HG02870 (cell line): ENCODE data around the gene GALNT17.
"Not testable (repeated sequence)": the region's sequence is repeated elsewhere in the genome, so short reads cannot be mapped to it uniquely, and the experiment has no call there.

Experiments used
- ATAC-seq: cut with Tn5 transposase; IDR thresholded peaks from one replicate; pipeline ENCODE4 v1.9.1; 2021; ENCODE audit warnings: mild to moderate bottlenecking, moderate library complexity; ENCODE audit not compliant: unreplicated experiment

Gene GALNT17

GRCh38 chr7:71157757-71158156 is 25.8 kb downstream of the GALNT17 start:
- no peak for ATAC-seq

GRCh38 chr7:71165708-71166107 is 33.8 kb downstream of the GALNT17 start:
- ATAC-seq, result no peak

GRCh38 chr7:71171476-71171875 is 39.5 kb downstream of the GALNT17 start:
- no peak for ATAC-seq

- no peak for ATAC-seq
Measured at GRCh38 chr7:71173955-71174354, 42.0 kb downstream of the GALNT17 start.

GRCh38 chr7:71182438-71182935 is 50.5 kb downstream of the GALNT17 start:
- ATAC-seq, result no peak

- ATAC-seq, result no peak
Measured at GRCh38 chr7:71184136-71184535, 52.2 kb downstream of the GALNT17 start.

- ATAC-seq, result no peak
Measured at GRCh38 chr7:71184609-71185008, 52.7 kb downstream of the GALNT17 start.

GRCh38 chr7:71186535-71187057 is 54.7 kb downstream of the GALNT17 start:
- no peak for ATAC-seq

- ATAC-seq, result no peak
Measured at GRCh38 chr7:71191771-71192170, 59.8 kb downstream of the GALNT17 start.

GRCh38 chr7:71193099-71193810 is 61.3 kb downstream of the GALNT17 start:
- ATAC-seq, result no peak

GRCh38 chr7:71198391-71198790 is 66.4 kb downstream of the GALNT17 start:
- ATAC-seq, result no peak

GRCh38 chr7:71198887-71199286 is 66.9 kb downstream of the GALNT17 start:
- no peak for ATAC-seq

- no peak for ATAC-seq
Measured at GRCh38 chr7:71206184-71206583, 74.2 kb downstream of the GALNT17 start.

- ATAC-seq, result no peak
Measured at GRCh38 chr7:71208881-71209280, 76.9 kb downstream of the GALNT17 start.

- not testable (repeated sequence) for ATAC-seq
Measured at GRCh38 chr7:71209484-71209883, 77.5 kb downstream of the GALNT17 start.

GRCh38 chr7:71210220-71210619 is 78.3 kb downstream of the GALNT17 start:
- ATAC-seq, result no peak

- ATAC-seq, result not testable (repeated sequence)
Measured at GRCh38 chr7:71212433-71212832, 80.5 kb downstream of the GALNT17 start.

- ATAC-seq, result no peak
Measured at GRCh38 chr7:71216211-71216610, 84.3 kb downstream of the GALNT17 start.

GRCh38 chr7:71220210-71220695 is 88.3 kb downstream of the GALNT17 start:
- no peak for ATAC-seq

GRCh38 chr7:71221049-71221448 is 89.1 kb downstream of the GALNT17 start:
- no peak for ATAC-seq

- ATAC-seq, result no peak
Measured at GRCh38 chr7:71221549-71221948, 89.6 kb downstream of the GALNT17 start.

- no peak for ATAC-seq
Measured at GRCh38 chr7:71227126-71227525, 95.2 kb downstream of the GALNT17 start.
